Liver (tissue), 9 donors: Measurements from ENCODE around the gene SPI1. TPM values are rescaled to one million over a fixed set of nuclear protein-coding genes. Genes with fewer than 3 reads are reported as not detected.
A peak's percentile ranks its signal among the peaks of the same experiment; 100 is the strongest.

Experiments
- DNase-seq: peaks from one replicate; pipeline ENCODE4 v3.0.0-alpha.2; 2017; ENCODE audit warnings: low spot score
- H3K27ac ChIP-seq, 2 donors: one replicate each; pipeline ENCODE4 v1.7.0; 2013; ENCODE audit warnings: inconsistent platforms in 2 of 2, low read length in 2 of 2, control low read depth in 1 of 2, low read depth in 1 of 2, mild to moderate bottlenecking in 1 of 2
- H3K27me3 ChIP-seq, 4 donors: one replicate each; pipeline versions ENCODE4 v1.6.1 to v1.7.0; 2013; ENCODE audit warnings: low read length in 3 of 4, inconsistent platforms in 1 of 4, mild to moderate bottlenecking in 1 of 4, moderate library complexity in 1 of 4; ENCODE audit not compliant: control insufficient read depth in 4 of 4, insufficient read depth in 4 of 4
- H3K36me3 ChIP-seq, 4 donors: one replicate each; pipeline versions ENCODE4 v1.6.1 to v1.7.0; 2013; ENCODE audit warnings: low read length in 3 of 4, mild to moderate bottlenecking in 3 of 4, low read depth in 1 of 4, moderate library complexity in 1 of 4; ENCODE audit not compliant: control insufficient read depth in 4 of 4, insufficient read depth in 3 of 4
- H3K4me1 ChIP-seq, 4 donors: one replicate each; pipeline versions ENCODE4 v1.6.1 to v1.7.0; 2013; ENCODE audit warnings: low read length in 3 of 4, mild to moderate bottlenecking in 3 of 4, moderate library complexity in 1 of 4; ENCODE audit not compliant: control insufficient read depth in 4 of 4, insufficient read depth in 4 of 4
- H3K4me3 ChIP-seq, 3 donors: one replicate each; pipeline versions ENCODE4 v1.6.1 to v1.7.0; 2013; ENCODE audit warnings: low read length in 3 of 3, control low read depth in 1 of 3, low read depth in 1 of 3, mild to moderate bottlenecking in 1 of 3
- H3K9ac ChIP-seq, 2 donors: one replicate each; pipeline ENCODE4 v1.7.0; 2013; ENCODE audit warnings: low read length in 2 of 2, mild to moderate bottlenecking in 2 of 2, moderate library complexity in 2 of 2, control low read depth in 1 of 2, low read depth in 1 of 2
- H3K9me3 ChIP-seq, 4 donors: one replicate each; pipeline versions ENCODE4 v1.6.1 to v1.7.0; 2013; ENCODE audit warnings: low read length in 3 of 4; ENCODE audit not compliant: control insufficient read depth in 4 of 4
- CTCF ChIP-seq: fragments of 150-350 bp; IDR thresholded peaks from 2 replicates; pipeline ENCODE4 v1.5.1; 2017; ENCODE audit warnings: improper control_type of control experiment, low read depth, low read length; ENCODE audit not compliant: missing input control
- EGR1 ChIP-seq, 2 donors: IDR thresholded peaks; 2 replicates each; pipeline ENCODE4 v1.6.1; 2016 to 2018; ENCODE audit warnings: antibody characterized with exemption in 2 of 2, low read depth in 2 of 2
- FOXA1 ChIP-seq: IDR thresholded peaks from 2 replicates; pipeline ENCODE4 v1.6.1; 2016; ENCODE audit warnings: antibody characterized with exemption
- FOXA2 ChIP-seq: IDR thresholded peaks from 2 replicates; pipeline ENCODE4 v1.6.1; 2016; ENCODE audit warnings: antibody characterized with exemption
- GABPA ChIP-seq, 2 donors: IDR thresholded peaks in 1 of 2; conservative IDR thresholded peaks in 1 of 2; 2 replicates each; pipeline ENCODE4 v1.6.1; 2016; ENCODE audit warnings: antibody characterized with exemption in 2 of 2, mild to moderate bottlenecking in 1 of 2, moderate library complexity in 1 of 2
- HNF4A ChIP-seq, 2 donors: conservative IDR thresholded peaks; 2 replicates each; pipeline ENCODE4 v1.6.1; 2016; ENCODE audit warnings: antibody characterized with exemption in 2 of 2, mild to moderate bottlenecking in 2 of 2
- HNF4G ChIP-seq: IDR thresholded peaks from 2 replicates; pipeline ENCODE4 v1.6.1; 2016; ENCODE audit warnings: antibody characterized with exemption
- JUND ChIP-seq, 2 donors: IDR thresholded peaks; 2 replicates each; pipeline ENCODE4 v1.6.1; 2016; ENCODE audit warnings: antibody characterized with exemption in 2 of 2
- MAX ChIP-seq: IDR thresholded peaks from 2 replicates; pipeline ENCODE4 v1.6.1; 2016; ENCODE audit warnings: antibody characterized with exemption
- RAD21 ChIP-seq, 2 donors: IDR thresholded peaks; 2 replicates each; pipeline ENCODE4 v1.6.1; 2016; ENCODE audit warnings: antibody characterized with exemption in 2 of 2, mild to moderate bottlenecking in 2 of 2
- RXRA ChIP-seq, 2 donors: IDR thresholded peaks; 2 replicates each; pipeline ENCODE4 v1.6.1; 2017 to 2018; ENCODE audit warnings: antibody characterized with exemption in 2 of 2, mild to moderate bottlenecking in 1 of 2
- SP1 ChIP-seq: IDR thresholded peaks from 2 replicates; pipeline ENCODE4 v1.6.1; 2018; ENCODE audit warnings: antibody characterized with exemption, mild to moderate bottlenecking
- TAF1 ChIP-seq: conservative IDR thresholded peaks from 2 replicates; pipeline ENCODE4 v1.6.1; 2016; ENCODE audit warnings: antibody characterized with exemption, mild to moderate bottlenecking
- YY1 ChIP-seq: IDR thresholded peaks from 2 replicates; pipeline ENCODE4 v1.6.1; 2016; ENCODE audit warnings: antibody characterized with exemption, mild to moderate bottlenecking
- ZBTB33 ChIP-seq: IDR thresholded peaks from 2 replicates; pipeline ENCODE4 v1.6.1; 2016; ENCODE audit warnings: antibody characterized with exemption
- WGBS: extraction: QIAGEN DNeasy Blood & Tissue Kit; methylation state at CpG from one replicate; pipeline ENCODE4 v1.1.7; 2013; 5-methylcytosine and 5-hydroxymethylcytosine counted together
- polyA plus RNA-seq, 2 donors: library from polyadenylated mRNA; stranded (reverse) in 1 of 2; unstranded in 1 of 2; fragments of 200-250 nt in 1 of 2; fragments of >200 nt in 1 of 2; fragmentation: Nextera tagmentation in 1 of 2; extraction: Ambion mirVana in 1 of 2; gene quantifications; one replicate each; pipeline versions ENCODE4 v1.2.1 to v1.2.3, GENCODE V29; 2013 to 2015
- total RNA-seq, 2 donors: library from RNA; depleted of rRNA; stranded (reverse); fragments of >200 nt; gene quantifications; one replicate each; pipeline ENCODE4 v1.2.3, GENCODE V29; 2014
- TF ChIP-seq, protein P1 (sequence below): IDR thresholded peaks from 2 replicates; pipeline ENCODE4 v1.6.1; 2016; ENCODE audit warnings: antibody characterized with exemption, mild to moderate bottlenecking
- TF ChIP-seq, protein P2 (sequence below): IDR thresholded peaks from 2 replicates; pipeline ENCODE4 v1.6.1; 2016; ENCODE audit warnings: antibody characterized with exemption
- donor health status: healthy.
- donor health status: healthy.
- donor health status: healthy.
- donor health status: healthy.
- donor health status: healthy.

The SPI1 gene
- total and polyA plus RNA-seq, 4 donors, result 2.3 to 14.4 (median 13.3) TPM

DNA sequence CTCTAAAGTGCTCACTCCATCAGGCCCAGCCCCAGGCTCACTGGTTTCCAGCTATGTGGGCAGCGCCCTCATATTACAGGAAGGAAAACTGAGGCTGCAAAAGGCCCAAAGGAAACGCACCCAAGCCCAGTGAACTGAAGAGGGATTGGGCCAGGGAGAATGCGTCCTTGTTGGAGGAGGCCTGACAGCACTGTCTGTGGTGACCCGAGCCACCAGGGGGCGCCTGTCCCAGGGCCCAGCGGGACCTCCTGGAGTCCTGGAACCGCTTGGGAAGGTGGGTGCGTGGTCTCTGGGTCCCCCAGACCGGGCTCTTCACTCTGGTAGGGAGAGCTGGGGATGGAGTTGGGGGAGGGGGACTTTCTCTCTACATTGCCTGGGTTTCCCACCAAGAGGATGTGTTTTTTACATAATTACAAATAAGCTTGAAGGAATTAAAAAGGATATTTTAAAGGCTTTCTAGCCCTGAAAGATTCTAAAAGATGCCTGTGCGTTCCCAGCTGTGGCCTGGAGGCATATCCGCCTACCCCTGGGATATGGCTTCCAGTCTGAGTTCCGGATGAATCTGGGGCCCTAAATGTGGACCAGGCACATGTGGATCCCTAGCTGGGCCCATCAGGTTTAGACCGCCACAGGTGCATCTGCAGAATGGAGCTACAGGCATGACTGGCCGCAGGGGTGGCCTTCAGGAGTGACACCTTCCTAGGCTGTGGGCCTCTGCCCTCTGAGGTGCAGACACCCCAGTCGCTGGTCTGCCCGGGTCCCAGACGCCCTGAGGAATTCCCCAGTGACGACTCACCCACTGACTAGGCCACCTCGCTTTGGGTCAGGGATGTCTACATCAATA lies 4.2 kb downstream of the SPI1 start:
- Histone ChIP-seq H3K4me1 (peaks cover 0 to 2% (median 0%) of the 10 kb centered on the region in 4 donors), H3K27me3 (no peaks in the 10 kb centered on the region), H3K4me3 (no peak overlapping the region), H3K27ac (no peak overlapping the region), H3K9me3 (no peaks in the 10 kb centered on the region), H3K9ac (no peak overlapping the region), H3K36me3 (no peaks in the 10 kb centered on the region)
- peak; percentile 85 to 89 for TF ChIP-seq RAD21 (IDR thresholded peaks at IDR 0.05)
- TF ChIP-seq TAF1, result no peak
- TF ChIP-seq RXRA (IDR thresholded peaks at IDR 0.05), result no peak
- no peak for TF ChIP-seq FOXA1
- no peak for TF ChIP-seq FOXA2
- TF ChIP-seq HNF4A (conservative IDR thresholded peaks at IDR 0.05), result no peak
- no peak for TF ChIP-seq MAX
- no peak for TF ChIP-seq HNF4G
- TF ChIP-seq, protein P1, sequence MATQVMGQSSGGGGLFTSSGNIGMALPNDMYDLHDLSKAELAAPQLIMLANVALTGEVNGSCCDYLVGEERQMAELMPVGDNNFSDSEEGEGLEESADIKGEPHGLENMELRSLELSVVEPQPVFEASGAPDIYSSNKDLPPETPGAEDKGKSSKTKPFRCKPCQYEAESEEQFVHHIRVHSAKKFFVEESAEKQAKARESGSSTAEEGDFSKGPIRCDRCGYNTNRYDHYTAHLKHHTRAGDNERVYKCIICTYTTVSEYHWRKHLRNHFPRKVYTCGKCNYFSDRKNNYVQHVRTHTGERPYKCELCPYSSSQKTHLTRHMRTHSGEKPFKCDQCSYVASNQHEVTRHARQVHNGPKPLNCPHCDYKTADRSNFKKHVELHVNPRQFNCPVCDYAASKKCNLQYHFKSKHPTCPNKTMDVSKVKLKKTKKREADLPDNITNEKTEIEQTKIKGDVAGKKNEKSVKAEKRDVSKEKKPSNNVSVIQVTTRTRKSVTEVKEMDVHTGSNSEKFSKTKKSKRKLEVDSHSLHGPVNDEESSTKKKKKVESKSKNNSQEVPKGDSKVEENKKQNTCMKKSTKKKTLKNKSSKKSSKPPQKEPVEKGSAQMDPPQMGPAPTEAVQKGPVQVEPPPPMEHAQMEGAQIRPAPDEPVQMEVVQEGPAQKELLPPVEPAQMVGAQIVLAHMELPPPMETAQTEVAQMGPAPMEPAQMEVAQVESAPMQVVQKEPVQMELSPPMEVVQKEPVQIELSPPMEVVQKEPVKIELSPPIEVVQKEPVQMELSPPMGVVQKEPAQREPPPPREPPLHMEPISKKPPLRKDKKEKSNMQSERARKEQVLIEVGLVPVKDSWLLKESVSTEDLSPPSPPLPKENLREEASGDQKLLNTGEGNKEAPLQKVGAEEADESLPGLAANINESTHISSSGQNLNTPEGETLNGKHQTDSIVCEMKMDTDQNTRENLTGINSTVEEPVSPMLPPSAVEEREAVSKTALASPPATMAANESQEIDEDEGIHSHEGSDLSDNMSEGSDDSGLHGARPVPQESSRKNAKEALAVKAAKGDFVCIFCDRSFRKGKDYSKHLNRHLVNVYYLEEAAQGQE, result no peak
- TF ChIP-seq CTCF, result peak; percentile 91
- TF ChIP-seq YY1, result no peak
- TF ChIP-seq, protein P2, sequence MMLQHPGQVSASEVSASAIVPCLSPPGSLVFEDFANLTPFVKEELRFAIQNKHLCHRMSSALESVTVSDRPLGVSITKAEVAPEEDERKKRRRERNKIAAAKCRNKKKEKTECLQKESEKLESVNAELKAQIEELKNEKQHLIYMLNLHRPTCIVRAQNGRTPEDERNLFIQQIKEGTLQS, result no peak
- no peak for TF ChIP-seq EGR1 (IDR thresholded peaks at IDR 0.05; ENCODE audit: low read depth in 2 of 2)
- no peak for TF ChIP-seq JUND (IDR thresholded peaks at IDR 0.05)
- TF ChIP-seq ZBTB33, result no peak
- TF ChIP-seq SP1, result no peak
- TF ChIP-seq GABPA (IDR thresholded peaks at IDR 0.05 in 1 of 2, conservative IDR thresholded peaks at IDR 0.05 in 1 of 2), result no peak
- WGBS, result 44% methylated on average over 19 of the region's 19 CpGs
- DNase-seq, result peak; percentile 86
